IMR-90 (cell line): ENCODE data around the gene ADCY5. TPM values are rescaled to one million over a fixed set of nuclear protein-coding genes. Genes with fewer than 3 reads are reported as not detected.

Experiments used
- ATAC-seq: fragments of 200-7000 bp; cut with Tn5 transposase; 2 replicates; pipeline ENCODE4 v1.9.1; 2020; ENCODE audit warnings: low read depth, mild to moderate bottlenecking, moderate library complexity
- BruUV-seq: library from RNA; stranded (reverse); fragments of 400-500 nt; replicated peaks from 2 replicates; lab custom pipeline; 2021; lab: Mats Ljungman, UMichigan
- CTCF ChIA-PET: fragments of 300-600 bp; formaldehyde crosslinking; extraction: SDS; loops from one replicate; lab custom pipeline; 2021; ENCODE audit warnings: antibody characterized with exemption; lab: Yijun Ruan, JAX
- POLR2A ChIA-PET: fragments of 300-600 bp; sonication (Branson Sonifier 250); formaldehyde crosslinking; loops from one replicate; lab custom pipeline; 2022; ENCODE audit warnings: antibody characterized with exemption; ENCODE audit not compliant: unreplicated experiment; lab: Charles Lee
- DNase-seq: peaks from one replicate; pipeline ENCODE4 v3.0.0; 2013
- H2AFZ ChIP-seq: replicated peaks from 2 replicates; pipeline ENCODE3; 2013; ENCODE audit warnings: low read length, mild to moderate bottlenecking; ENCODE audit not compliant: poor library complexity
- H2AK5ac ChIP-seq: 2 replicates; pipeline ENCODE4 v1.6.1; 2013; ENCODE audit warnings: low read depth, low read length, inconsistent platforms
- H2AK9ac ChIP-seq: replicated peaks from 2 replicates; pipeline ENCODE3; 2013; ENCODE audit warnings: mild to moderate bottlenecking, low read depth, low read length, moderate library complexity; ENCODE audit not compliant: poor library complexity
- H2BK120ac ChIP-seq: 2 replicates; pipeline ENCODE4 v1.6.1; 2013; ENCODE audit warnings: low read depth, low read length, inconsistent platforms
- H2BK15ac ChIP-seq: 3 replicates; pipeline ENCODE4 v1.6.1; 2013; ENCODE audit warnings: low read depth, low read length, inconsistent platforms
- H2BK20ac ChIP-seq: 2 replicates; pipeline ENCODE4 v1.6.1; 2013; ENCODE audit warnings: low read depth, mild to moderate bottlenecking, inconsistent platforms, low read length, moderate library complexity
- H2BK5ac ChIP-seq: 2 replicates; pipeline ENCODE4 v1.6.1; 2013; ENCODE audit warnings: mild to moderate bottlenecking, low read depth, low read length, inconsistent platforms; ENCODE audit not compliant: poor library complexity, severe bottlenecking
- H3K14ac ChIP-seq: replicated peaks from 2 replicates; pipeline ENCODE4 v1.6.1; 2013; ENCODE audit warnings: low read depth, low read length, inconsistent platforms
- H3K18ac ChIP-seq: 2 replicates; pipeline ENCODE4 v1.6.1; 2013; ENCODE audit warnings: low read depth, low read length, control low read depth
- H3K23ac ChIP-seq: 2 replicates; pipeline ENCODE4 v1.6.1; 2013; ENCODE audit warnings: low read depth, low read length, inconsistent platforms
- H3K27ac ChIP-seq: 2 replicates; pipeline ENCODE4 v1.5.1; 2013; ENCODE audit warnings: mild to moderate bottlenecking, control low read depth, low read length; ENCODE audit not compliant: insufficient read depth
- H3K27me3 ChIP-seq: 2 replicates; pipeline ENCODE4 v1.6.1; 2013; ENCODE audit warnings: low read length; ENCODE audit not compliant: control insufficient read depth, insufficient read depth
- H3K36me3 ChIP-seq: 2 replicates; pipeline ENCODE4 v1.6.1; 2013; ENCODE audit warnings: low read length, mixed read lengths; ENCODE audit not compliant: control insufficient read depth, insufficient read depth
- H3K4ac ChIP-seq: 2 replicates; pipeline ENCODE4 v1.6.1; 2013; ENCODE audit warnings: low read depth, low read length, inconsistent platforms
- H3K4me1 ChIP-seq: 2 replicates; pipeline ENCODE4 v1.6.1; 2013; ENCODE audit warnings: low read length, mixed read lengths; ENCODE audit not compliant: control insufficient read depth, insufficient read depth
- H3K4me2 ChIP-seq: 2 replicates; pipeline ENCODE4 v1.6.1; 2013; ENCODE audit warnings: low read depth, mild to moderate bottlenecking, control low read depth, low read length, moderate library complexity
- H3K4me3 ChIP-seq: 2 replicates; pipeline ENCODE4 v1.5.1; 2013; ENCODE audit warnings: low read depth, mild to moderate bottlenecking, control low read depth, low read length, moderate library complexity; ENCODE audit not compliant: insufficient read depth
- H3K56ac ChIP-seq: 2 replicates; pipeline ENCODE4 v1.6.1; 2013; ENCODE audit warnings: low read length, inconsistent platforms; ENCODE audit not compliant: insufficient read depth; ENCODE audit errors: extremely low read depth
- H3K79me1 ChIP-seq, 2 experiments: 2 replicates each; pipeline ENCODE4 v1.6.1; 2013; ENCODE audit warnings: low read length in 2 of 2, inconsistent platforms in 1 of 2, low read depth in 1 of 2
- H3K9ac ChIP-seq: 2 replicates; pipeline ENCODE4 v1.6.1; 2013; ENCODE audit warnings: low read depth, low read length, control low read depth
- H3K9me1 ChIP-seq: 2 replicates; pipeline ENCODE4 v1.6.1; 2013; ENCODE audit warnings: low read length, inconsistent platforms; ENCODE audit not compliant: insufficient read depth
- H3K9me3 ChIP-seq: 2 replicates; pipeline ENCODE4 v1.6.1; 2013; ENCODE audit warnings: low read length; ENCODE audit not compliant: control insufficient read depth, insufficient read depth
- H4K20me1 ChIP-seq: 2 replicates; pipeline ENCODE4 v1.6.1; 2013; ENCODE audit warnings: low read length, inconsistent platforms; ENCODE audit not compliant: insufficient read depth
- H4K5ac ChIP-seq: 2 replicates; pipeline ENCODE4 v1.6.1; 2013; ENCODE audit warnings: mild to moderate bottlenecking, low read depth, low read length, control low read depth
- H4K8ac ChIP-seq, 2 experiments: 2 replicates each; pipeline ENCODE4 v1.6.1; 2013; ENCODE audit warnings: low read depth in 2 of 2, low read length in 2 of 2, control low read depth in 1 of 2, inconsistent platforms in 1 of 2
- H4K91ac ChIP-seq: 2 replicates; pipeline ENCODE4 v1.6.1; 2013; ENCODE audit warnings: low read depth, low read length, inconsistent platforms; ENCODE audit not compliant: insufficient read depth
- FOS ChIP-seq: fragments of 150-350 bp; IDR thresholded peaks from 2 replicates; pipeline ENCODE4 v1.6.1; 2016; ENCODE audit warnings: low read depth, low read length
- MAFK ChIP-seq: IDR thresholded peaks from 2 replicates; pipeline ENCODE4 v1.6.1; 2012; ENCODE audit warnings: low read depth, low read length, improper control_type of control experiment
- NFE2L2 ChIP-seq: fragments of 150-350 bp; IDR thresholded peaks from 2 replicates; pipeline ENCODE4 v1.6.1; 2016; ENCODE audit warnings: low read depth, mild to moderate bottlenecking, low read length
- POLR2A ChIP-seq: IDR thresholded peaks from 2 replicates; pipeline ENCODE4 v1.6.1; 2012; ENCODE audit warnings: mild to moderate bottlenecking, low read depth, low read length
- RAD21 ChIP-seq: IDR thresholded peaks from 2 replicates; pipeline ENCODE4 v1.6.1; 2012; ENCODE audit warnings: low read length, improper control_type of control experiment
- SMC3 ChIP-seq: fragments of 150-350 bp; IDR thresholded peaks from 2 replicates; pipeline ENCODE4 v1.6.1; 2016; ENCODE audit warnings: low read depth, mild to moderate bottlenecking, antibody characterized with exemption, low read length, moderate library complexity
- WGBS, 2 experiments: methylation state at CpG; one replicate each; pipeline versions ENCODE4 v1.1.5 to v1.1.7; 2013; ENCODE audit warnings: missing lambda C conversion rate in 2 of 2; ENCODE audit not compliant: insufficient read length in 1 of 2; ENCODE audit errors: extremely low coverage in 2 of 2; 5-methylcytosine and 5-hydroxymethylcytosine counted together
- dilution Hi-C: fragments of 300-500 bp; cut with HindIII; formaldehyde crosslinking; loops from one replicate; pipeline ENCODE4 v1.14.3; 2018; ENCODE audit warnings: low sequenced_read_pairs; ENCODE audit not compliant: unreplicated experiment
- in situ Hi-C: fragments of 300-500 bp; cut with MboI; formaldehyde crosslinking; loops from 3 replicates; pipeline ENCODE4 v1.14.3; 2019; ENCODE audit warnings: low sequenced_read_pairs, inconsistent platforms, mixed read lengths
- intact Hi-C: fragments of 100-400 bp; cut with micrococcal nuclease; formaldehyde crosslinking; loops from 2 replicates; pipeline ENCODE4 v1.10.0; 2022
- polyA plus RNA-seq, 3 experiments: library from polyadenylated mRNA; depleted of rRNA; stranded (reverse); fragments of >200 nt; gene quantifications; 2 replicates each; pipeline ENCODE4 v1.2.3, GENCODE V29; 2012; ENCODE audit warnings: low replicate concordance in 1 of 3
- total RNA-seq: library from RNA; depleted of rRNA; stranded (reverse); fragments of >200 nt; gene quantifications from 2 replicates; pipeline ENCODE4 v1.2.3, GENCODE V29; 2012
- TF ChIP-seq, protein P1 (sequence below): conservative IDR thresholded peaks from 2 replicates; pipeline ENCODE4 v1.5.1; 2012; ENCODE audit warnings: mild to moderate bottlenecking, low read depth, low read length, improper control_type of control experiment

The ADCY5 gene
- total and polyA plus RNA-seq, 2 of the 4 experiments (the other 2 are of a cell fraction), result 0.14 to 0.18 TPM

DNA sequence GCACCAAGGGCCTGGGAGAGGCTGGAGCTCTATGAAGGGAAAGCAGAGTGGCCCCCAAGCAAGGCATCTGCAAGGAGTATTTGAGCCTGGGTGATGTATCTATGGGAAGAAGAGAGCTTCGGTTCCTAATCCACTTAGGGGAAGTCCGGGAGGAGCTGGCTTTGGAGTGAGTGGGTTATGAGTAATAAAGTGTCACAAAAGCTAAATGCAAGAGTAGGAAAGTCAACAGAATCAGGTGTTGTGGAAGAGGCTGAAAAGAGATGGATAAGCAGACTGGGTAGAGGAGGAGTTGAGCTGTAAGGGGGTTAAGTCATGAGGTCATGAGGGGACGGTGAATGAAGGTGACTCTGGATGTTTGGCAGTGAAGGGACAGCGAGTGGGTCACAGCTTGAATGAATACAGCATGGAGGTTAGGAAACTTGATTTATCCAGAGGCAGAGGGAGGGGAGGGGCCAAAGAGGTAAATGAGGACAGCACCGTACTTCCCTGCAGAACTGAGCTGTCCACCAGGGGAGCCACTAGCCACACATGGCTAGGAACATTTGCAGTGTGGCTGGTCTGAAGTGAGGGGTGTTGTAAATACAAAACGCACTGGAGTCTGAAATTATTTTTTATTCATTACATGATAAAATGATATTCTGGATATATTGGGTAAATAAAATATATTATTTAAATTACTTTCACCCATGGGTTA is 83.3 kb downstream of the ADCY5 start:
- Histone ChIP-seq H3K4me1 (no peaks in the 10 kb centered on the region), H3K9me1 (no peaks in the 10 kb centered on the region), H2BK15ac (no peak overlapping the region), H3K14ac (no peak overlapping the region), H3K9ac (no peak overlapping the region), H3K4me2 (no peak overlapping the region), H3K4ac (no peak overlapping the region), H3K9me3 (peaks cover 4% of the 10 kb centered on the region; the same call in 1 of the 2 replicates), H3K27me3 (peaks cover 38% of the 10 kb centered on the region), H2AFZ (no peak overlapping the region), H4K91ac (no peak overlapping the region), H3K18ac (no peak overlapping the region), H4K20me1 (no peaks in the 10 kb centered on the region; the same call in 1 of the 2 replicates), H3K4me3 (no peak overlapping the region), H4K5ac (no peak overlapping the region), H3K36me3 (no peaks in the 10 kb centered on the region), H3K56ac (no peak overlapping the region), H2AK9ac (no peak overlapping the region), H2BK120ac (no peak overlapping the region), H2BK5ac (no peak overlapping the region), H2AK5ac (no peak overlapping the region), H4K8ac (no peak overlapping the region), H3K79me1 (no peaks in the 10 kb centered on the region), H3K23ac (no peak overlapping the region), H2BK20ac (no peak overlapping the region), H3K27ac (no peak overlapping the region)
- DNase-seq (peak; percentile 21), ATAC-seq (peak; percentile 70)
- intact Hi-C loops (no loop called here), dilution Hi-C loops (no loop called here), in situ Hi-C loops (no loop called here)
- no TSS peak for BruUV-seq
- ChIA-PET CTCF (interaction anchor here (1.1 kb wide), 1 partner anchor 19 kb away, joined by 3 read pairs; no protein-coding TSS in a partner anchor), POLR2A (no interaction called here)
- no peak for TF ChIP-seq SMC3
- no peak for TF ChIP-seq FOS
- TF ChIP-seq NFE2L2, result no peak
- no peak for TF ChIP-seq MAFK
- TF ChIP-seq, protein P1, sequence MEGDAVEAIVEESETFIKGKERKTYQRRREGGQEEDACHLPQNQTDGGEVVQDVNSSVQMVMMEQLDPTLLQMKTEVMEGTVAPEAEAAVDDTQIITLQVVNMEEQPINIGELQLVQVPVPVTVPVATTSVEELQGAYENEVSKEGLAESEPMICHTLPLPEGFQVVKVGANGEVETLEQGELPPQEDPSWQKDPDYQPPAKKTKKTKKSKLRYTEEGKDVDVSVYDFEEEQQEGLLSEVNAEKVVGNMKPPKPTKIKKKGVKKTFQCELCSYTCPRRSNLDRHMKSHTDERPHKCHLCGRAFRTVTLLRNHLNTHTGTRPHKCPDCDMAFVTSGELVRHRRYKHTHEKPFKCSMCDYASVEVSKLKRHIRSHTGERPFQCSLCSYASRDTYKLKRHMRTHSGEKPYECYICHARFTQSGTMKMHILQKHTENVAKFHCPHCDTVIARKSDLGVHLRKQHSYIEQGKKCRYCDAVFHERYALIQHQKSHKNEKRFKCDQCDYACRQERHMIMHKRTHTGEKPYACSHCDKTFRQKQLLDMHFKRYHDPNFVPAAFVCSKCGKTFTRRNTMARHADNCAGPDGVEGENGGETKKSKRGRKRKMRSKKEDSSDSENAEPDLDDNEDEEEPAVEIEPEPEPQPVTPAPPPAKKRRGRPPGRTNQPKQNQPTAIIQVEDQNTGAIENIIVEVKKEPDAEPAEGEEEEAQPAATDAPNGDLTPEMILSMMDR, result peak; percentile 36
- peak; percentile 40 for TF ChIP-seq RAD21
- TF ChIP-seq POLR2A, result no peak
- WGBS, 2 experiments, result 33% methylated on average over 1 of the region's 6 CpGs; no CpG with 5 or more reads in 1 of the 2 experiments
